ENCODE data around the gene SLC35F4.

Gene SLC35F4

DNA sequence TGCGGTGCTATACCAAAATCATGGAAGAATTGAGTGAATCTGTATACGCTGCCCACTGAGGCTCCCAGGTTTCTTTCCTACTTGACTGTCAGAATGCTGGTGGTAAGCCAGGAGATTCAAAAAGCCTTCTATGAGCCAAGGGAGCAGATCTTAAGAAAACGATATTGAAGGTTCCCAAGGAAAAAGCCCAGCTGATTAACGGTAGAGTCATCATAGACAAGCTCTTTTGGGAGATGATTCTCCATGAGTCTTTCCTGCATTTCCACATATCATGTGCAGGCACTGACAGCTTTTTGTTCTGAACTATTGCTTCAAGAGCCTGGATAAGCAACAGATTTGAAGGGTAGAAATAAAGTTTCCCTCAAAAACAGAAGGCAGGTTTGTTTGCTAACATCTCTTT is 17.5 kb downstream of the SLC35F4 start:
- Histone ChIP-seq H3K4me3 (no peak overlapping the region), H3K27ac (no peak overlapping the region), H3K27me3 (no peaks in the 10 kb centered on the region), H3K4me1 (peaks cover 0 to 27% (median 5%) of the 10 kb centered on the region in 4 donors), H3K36me3 (no peaks in the 10 kb centered on the region), H3K9me3 (no peaks in the 10 kb centered on the region)
- TF ChIP-seq, protein P1, sequence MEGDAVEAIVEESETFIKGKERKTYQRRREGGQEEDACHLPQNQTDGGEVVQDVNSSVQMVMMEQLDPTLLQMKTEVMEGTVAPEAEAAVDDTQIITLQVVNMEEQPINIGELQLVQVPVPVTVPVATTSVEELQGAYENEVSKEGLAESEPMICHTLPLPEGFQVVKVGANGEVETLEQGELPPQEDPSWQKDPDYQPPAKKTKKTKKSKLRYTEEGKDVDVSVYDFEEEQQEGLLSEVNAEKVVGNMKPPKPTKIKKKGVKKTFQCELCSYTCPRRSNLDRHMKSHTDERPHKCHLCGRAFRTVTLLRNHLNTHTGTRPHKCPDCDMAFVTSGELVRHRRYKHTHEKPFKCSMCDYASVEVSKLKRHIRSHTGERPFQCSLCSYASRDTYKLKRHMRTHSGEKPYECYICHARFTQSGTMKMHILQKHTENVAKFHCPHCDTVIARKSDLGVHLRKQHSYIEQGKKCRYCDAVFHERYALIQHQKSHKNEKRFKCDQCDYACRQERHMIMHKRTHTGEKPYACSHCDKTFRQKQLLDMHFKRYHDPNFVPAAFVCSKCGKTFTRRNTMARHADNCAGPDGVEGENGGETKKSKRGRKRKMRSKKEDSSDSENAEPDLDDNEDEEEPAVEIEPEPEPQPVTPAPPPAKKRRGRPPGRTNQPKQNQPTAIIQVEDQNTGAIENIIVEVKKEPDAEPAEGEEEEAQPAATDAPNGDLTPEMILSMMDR (IDR thresholded peaks at IDR 0.05): no peak
- intact Hi-C loops (cut with DNase I; ENCODE audit: low total_unique reads): no loop called here
- DNase-seq: no peak

DNA sequence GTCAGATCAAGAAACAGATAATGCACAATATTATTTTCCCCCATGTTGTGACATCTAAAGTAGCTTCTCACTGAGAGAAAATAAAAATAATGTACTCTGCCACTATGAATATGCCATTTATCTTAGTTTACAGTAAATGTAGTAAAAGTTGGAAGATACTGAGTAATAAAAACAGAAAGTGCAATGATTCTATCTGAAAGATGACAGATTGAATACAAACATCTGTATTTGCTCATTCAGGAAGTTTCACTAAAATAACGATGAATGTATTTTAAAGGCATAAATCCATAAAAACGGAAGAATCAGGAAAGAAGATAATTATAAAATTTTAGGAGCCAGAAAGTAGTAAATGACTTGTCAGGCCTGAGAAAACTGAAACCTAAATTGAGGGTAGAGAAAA is 18.2 kb downstream of the SLC35F4 start:
- TF ChIP-seq, protein P1 (IDR thresholded peaks at IDR 0.05): no peak
- H3K4me3 ChIP-seq: no peak overlapping the region
- peaks cover 0 to 27% (median 5%) of the 10 kb centered on the region in 4 donors for H3K4me1 ChIP-seq
- H3K27me3 ChIP-seq: no peaks in the 10 kb centered on the region
- intact Hi-C loops (cut with DNase I; ENCODE audit: low total_unique reads): no loop called here
- H3K27ac ChIP-seq: peak overlapping the region in 1 of 2 donors; percentile 61
- no peaks in the 10 kb centered on the region for H3K9me3 ChIP-seq
- DNase-seq: no peak
- no peaks in the 10 kb centered on the region for H3K36me3 ChIP-seq

DNA sequence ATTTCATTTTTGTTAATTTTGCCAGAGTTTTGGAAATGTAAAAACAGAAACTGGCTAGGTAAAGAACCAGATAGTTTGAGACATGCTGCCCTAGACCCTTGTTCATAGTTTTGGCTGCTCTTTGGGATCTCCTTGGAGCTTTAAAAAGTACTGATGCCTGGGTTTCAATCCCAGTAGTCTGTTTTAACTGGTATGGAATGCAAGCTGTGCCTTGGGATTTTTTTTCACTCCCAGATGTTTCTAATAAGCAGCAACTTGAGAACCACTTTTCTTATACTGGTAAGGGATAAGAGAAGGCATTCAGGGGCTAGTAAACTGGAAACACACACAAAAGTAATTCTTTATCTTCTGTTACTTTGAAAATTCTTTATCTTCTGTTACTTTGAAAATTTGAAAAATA is 18.8 kb downstream of the SLC35F4 start:
- no peak for DNase-seq
- intact Hi-C loops (cut with DNase I; ENCODE audit: low total_unique reads): no loop called here
- no peaks in the 10 kb centered on the region for H3K36me3 ChIP-seq
- no peaks in the 10 kb centered on the region for H3K9me3 ChIP-seq
- peak overlapping the region; percentile 18 to 61 for H3K27ac ChIP-seq
- TF ChIP-seq, protein P1 (IDR thresholded peaks at IDR 0.05): no peak
- H3K27me3 ChIP-seq: no peaks in the 10 kb centered on the region
- peaks cover 0 to 27% (median 5%) of the 10 kb centered on the region in 4 donors for H3K4me1 ChIP-seq
- H3K4me3 ChIP-seq: no peak overlapping the region

DNA sequence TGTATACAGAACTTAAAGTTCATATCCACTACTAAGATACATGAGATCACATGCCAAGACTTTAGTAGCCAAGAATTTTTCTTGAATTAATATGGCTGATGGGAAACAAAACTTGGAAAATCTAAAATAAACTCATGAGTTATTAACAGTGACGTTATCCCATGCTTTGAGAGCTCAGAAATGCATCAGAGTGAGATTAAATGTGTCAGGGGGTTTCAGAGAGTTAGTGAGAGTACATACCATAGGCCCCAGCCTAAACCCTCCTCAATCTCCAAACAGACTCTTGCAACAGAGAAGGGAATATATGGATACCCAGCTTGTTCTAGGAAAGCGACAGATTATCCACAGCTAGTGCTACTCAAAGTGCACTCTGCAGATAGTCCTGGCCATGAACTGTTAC is 19.3 kb downstream of the SLC35F4 start:
- H3K27ac ChIP-seq: peak overlapping the region; percentile 18 to 61

DNA sequence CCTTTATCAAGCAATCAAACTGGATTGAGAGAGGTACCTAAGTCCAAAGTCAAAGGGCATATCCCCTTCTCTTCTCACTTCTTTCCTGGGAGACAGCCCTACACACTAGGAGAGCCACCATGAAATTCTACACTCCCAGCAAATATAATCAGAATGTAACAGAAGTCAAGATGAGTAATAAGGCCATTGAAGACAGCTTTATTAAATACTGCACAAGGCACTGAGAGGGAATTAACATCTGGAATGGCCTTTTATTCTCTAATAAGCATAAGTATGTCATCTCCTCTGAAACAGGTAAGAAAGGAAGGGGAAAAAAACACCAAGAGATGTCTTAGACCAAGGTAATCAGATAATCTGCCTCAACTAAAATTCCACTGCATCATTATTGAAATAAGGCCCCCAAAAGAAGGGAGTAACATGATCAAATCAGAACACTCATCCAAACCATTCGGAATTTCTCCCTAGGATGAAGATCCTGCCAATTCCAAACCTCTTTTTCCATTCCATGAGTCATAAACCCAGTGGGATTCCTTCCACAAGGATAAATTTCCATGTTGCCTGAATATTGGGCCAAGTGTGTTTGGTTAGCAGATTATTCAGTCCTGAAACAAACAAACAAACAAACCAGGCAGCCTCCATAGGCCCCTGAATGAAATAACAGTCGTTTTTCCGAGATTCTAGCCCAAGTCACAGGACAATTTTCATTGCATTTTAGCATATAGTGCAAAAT is 19.9 kb downstream of the SLC35F4 start:
- H3K4me1 ChIP-seq: peaks cover 0 to 27% (median 5%) of the 10 kb centered on the region in 4 donors
- intact Hi-C loops (cut with DNase I; ENCODE audit: low total_unique reads): no loop called here
- no peaks in the 10 kb centered on the region for H3K27me3 ChIP-seq
- DNase-seq: no peak
- TF ChIP-seq, protein P1 (IDR thresholded peaks at IDR 0.05): no peak
- no peak overlapping the region for H3K4me3 ChIP-seq
- H3K36me3 ChIP-seq: no peaks in the 10 kb centered on the region
- H3K9me3 ChIP-seq: no peaks in the 10 kb centered on the region
- H3K27ac ChIP-seq: peak overlapping the region; percentile 18 to 61

More for the DNA sequence above, 19.3 kb downstream of the SLC35F4 start:
- TF ChIP-seq, protein P1 (IDR thresholded peaks at IDR 0.05): no peak
- Histone ChIP-seq H3K4me3 (no peak overlapping the region), H3K27me3 (no peaks in the 10 kb centered on the region), H3K4me1 (peaks cover 0 to 27% (median 5%) of the 10 kb centered on the region in 4 donors), H3K9me3 (no peaks in the 10 kb centered on the region), H3K36me3 (no peaks in the 10 kb centered on the region)
- intact Hi-C loops (cut with DNase I; ENCODE audit: low total_unique reads): no loop called here
- no peak for DNase-seq
